Measurements from ENCODE around the gene ST6GAL1. TPM values are rescaled to one million over a fixed set of nuclear protein-coding genes. Genes with fewer than 3 reads are reported as not detected.

Gene ST6GAL1
- total RNA-seq, 6 experiments from 2014 or later = 389 to 574 (median 483) TPM

DNA sequence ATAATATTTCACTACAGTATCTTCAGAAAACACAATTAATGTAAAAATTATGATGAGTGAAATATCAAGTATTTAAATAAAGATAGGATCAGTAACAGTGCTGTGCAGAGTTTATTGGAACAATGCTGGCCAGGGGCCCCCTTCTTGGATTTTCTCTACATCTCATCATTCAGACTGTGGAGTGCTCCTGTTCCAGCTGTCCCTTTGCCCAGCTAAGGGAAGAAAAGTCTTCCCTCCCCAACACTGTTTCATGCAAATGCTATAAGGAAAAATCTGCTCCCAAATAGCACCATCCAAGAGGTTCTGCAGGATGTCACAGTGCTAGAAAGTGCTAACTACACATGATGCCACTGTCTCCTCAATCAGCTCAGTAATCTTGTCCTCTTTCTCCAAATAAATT lies 144.5 kb downstream of the ST6GAL1 start:
- intact Hi-C loops (cut with DNase I) = no loop called here
- peaks cover 0 to 3% (median 0%) of the 10 kb centered on the region in 4 donors for H3K4me1 ChIP-seq
- peaks cover 14 to 83% (median 40%) of the 10 kb centered on the region in 4 donors for H3K36me3 ChIP-seq
- ATAC-seq (no peak), DNase-seq (no peak)
- no peak overlapping the region for H3K4me3 ChIP-seq
- TF ChIP-seq POLR2A (IDR thresholded peaks at IDR 0.05) (no peak), CTCF (IDR thresholded peaks at IDR 0.05) (no peak)
- H3K27ac ChIP-seq = no peak overlapping the region
- no peaks in the 10 kb centered on the region for H3K9me3 ChIP-seq
- no peaks in the 10 kb centered on the region for H3K27me3 ChIP-seq

DNA sequence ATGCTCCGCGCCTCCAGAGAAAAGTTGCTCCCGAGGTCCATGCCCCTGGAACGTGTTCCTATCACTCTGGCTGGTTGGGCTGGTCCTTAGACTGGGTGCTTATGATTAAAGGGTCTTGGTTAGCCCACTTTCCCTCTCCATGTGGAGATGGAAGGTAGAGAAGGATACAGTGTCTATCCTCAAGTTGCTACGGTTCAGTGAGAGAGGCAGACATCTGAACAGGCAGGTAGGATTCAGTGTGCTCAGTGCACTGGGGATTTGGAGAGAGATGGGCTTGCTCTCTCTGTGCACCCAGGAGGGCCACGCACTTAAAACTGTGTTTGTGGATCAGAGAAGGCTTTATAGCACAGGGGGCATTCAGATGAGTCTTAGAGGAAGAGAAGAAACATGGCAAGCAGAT lies 146.0 kb downstream of the ST6GAL1 start:
- TF ChIP-seq CTCF (IDR thresholded peaks at IDR 0.05) (no peak), POLR2A (IDR thresholded peaks at IDR 0.05) (no peak)
- Histone ChIP-seq H3K4me3 (no peak overlapping the region), H3K9me3 (no peaks in the 10 kb centered on the region), H3K36me3 (peaks cover 12 to 70% (median 34%) of the 10 kb centered on the region in 4 donors), H3K4me1 (peaks cover 0 to 4% (median 0%) of the 10 kb centered on the region in 4 donors), H3K27ac (no peak overlapping the region), H3K27me3 (no peaks in the 10 kb centered on the region)
- intact Hi-C loops (cut with DNase I) = no loop called here
- 92% methylated on average over 6 of the region's 6 CpGs for WGBS (ENCODE audit: insufficient coverage, low coverage, low lambda C conversion rate, missing lambda C conversion rate)
- DNase-seq (no peak), ATAC-seq (no peak)

DNA sequence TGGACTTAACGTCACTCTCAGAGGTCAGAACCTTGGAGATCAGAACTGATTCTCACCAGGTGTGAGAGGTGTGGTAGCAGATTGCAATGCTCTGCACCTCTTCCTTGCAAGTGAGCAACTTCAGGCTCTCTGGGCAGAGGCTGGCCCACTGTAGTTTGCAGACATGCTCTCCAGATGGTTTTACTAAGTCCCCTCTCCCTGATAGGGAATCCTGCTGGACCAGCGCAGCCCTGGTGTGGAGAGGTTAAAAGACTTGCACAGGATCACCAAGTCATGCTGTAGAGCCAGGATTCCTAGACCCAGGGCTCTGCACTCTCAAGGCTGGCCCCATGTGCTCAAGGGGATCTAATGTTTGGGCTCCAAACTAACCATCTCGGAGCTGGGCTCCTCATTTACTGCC lies 146.8 kb downstream of the ST6GAL1 start:
- Histone ChIP-seq H3K27ac (no peak overlapping the region), H3K36me3 (peaks cover 12 to 65% (median 32%) of the 10 kb centered on the region in 4 donors), H3K27me3 (no peaks in the 10 kb centered on the region), H3K4me1 (peaks cover 0 to 4% (median 0%) of the 10 kb centered on the region in 4 donors), H3K9me3 (no peaks in the 10 kb centered on the region), H3K4me3 (no peak overlapping the region)
- TF ChIP-seq CTCF (IDR thresholded peaks at IDR 0.05) (no peak), POLR2A (IDR thresholded peaks at IDR 0.05) (no peak)
- peak in 3 of 4 donors; percentile 4 to 10 (median 5) for ATAC-seq
- 89% methylated on average over 1 of the region's 3 CpGs for WGBS (ENCODE audit: insufficient coverage, low coverage, low lambda C conversion rate, missing lambda C conversion rate)
- intact Hi-C loops (cut with DNase I) = no loop called here
- DNase-seq = no peak

DNA sequence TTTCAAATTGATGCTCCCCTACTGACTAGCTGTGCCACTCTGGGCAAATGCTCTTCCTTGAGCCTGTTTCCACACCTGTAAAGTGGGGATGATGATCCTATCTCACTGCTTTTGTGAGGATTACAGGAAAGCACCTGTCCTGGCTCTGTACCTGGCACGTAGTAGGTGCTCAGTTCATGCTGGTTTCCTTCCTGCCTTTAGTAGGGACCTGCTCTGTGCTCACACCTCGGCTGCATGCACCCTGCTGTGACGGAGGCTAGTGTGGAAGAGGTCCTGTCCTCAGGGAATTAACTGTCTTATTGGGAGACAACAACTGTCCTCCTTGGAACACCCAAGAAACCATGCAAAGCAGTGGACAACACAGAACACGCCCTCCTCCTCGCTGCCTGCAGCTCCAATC lies 147.2 kb downstream of the ST6GAL1 start:
- intact Hi-C loops (cut with DNase I) = no loop called here
- H3K36me3 ChIP-seq = peaks cover 11 to 60% (median 30%) of the 10 kb centered on the region in 4 donors
- TF ChIP-seq POLR2A (IDR thresholded peaks at IDR 0.05) (no peak), CTCF (IDR thresholded peaks at IDR 0.05) (no peak)

More for the DNA sequence above, 147.2 kb downstream of the ST6GAL1 start:
- DNase-seq = no peak
- peak; percentile 4 to 14 (median 9) for ATAC-seq
- H3K4me1 ChIP-seq = peaks cover 0 to 4% (median 0%) of the 10 kb centered on the region in 4 donors
- 90% methylated on average over 2 of the region's 5 CpGs for WGBS (ENCODE audit: insufficient coverage, low coverage, low lambda C conversion rate, missing lambda C conversion rate)
- no peak overlapping the region for H3K27ac ChIP-seq
- H3K27me3 ChIP-seq = no peaks in the 10 kb centered on the region
- no peak overlapping the region for H3K4me3 ChIP-seq
- H3K9me3 ChIP-seq = no peaks in the 10 kb centered on the region
